ENCODE data around the gene IFTAP.

Gene IFTAP

DNA sequence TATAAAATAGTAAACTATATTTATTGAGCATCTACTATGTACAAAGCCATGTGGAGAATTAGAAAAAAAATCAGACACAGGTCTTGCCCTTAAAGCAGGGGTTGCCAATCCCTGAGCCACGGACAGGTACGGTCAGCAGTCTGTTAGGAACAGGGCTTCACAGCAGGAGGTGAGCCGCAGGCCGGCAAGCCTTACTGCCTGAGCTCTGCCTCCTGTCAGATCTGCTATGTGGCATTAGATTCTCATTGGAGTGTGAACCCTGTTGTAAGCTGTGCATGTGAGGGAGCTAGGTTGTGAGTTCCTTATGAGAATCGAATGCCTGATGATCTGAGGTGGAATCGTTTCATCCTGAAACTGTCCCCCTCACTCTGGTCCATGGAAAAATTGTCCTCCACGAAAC, 5.9 kb downstream of the IFTAP start:
- no peak for DNase-seq

GRCh38 chr11:36601155-36601554, 6.9 kb downstream of the IFTAP start:
- DNase-seq: no peak

DNA sequence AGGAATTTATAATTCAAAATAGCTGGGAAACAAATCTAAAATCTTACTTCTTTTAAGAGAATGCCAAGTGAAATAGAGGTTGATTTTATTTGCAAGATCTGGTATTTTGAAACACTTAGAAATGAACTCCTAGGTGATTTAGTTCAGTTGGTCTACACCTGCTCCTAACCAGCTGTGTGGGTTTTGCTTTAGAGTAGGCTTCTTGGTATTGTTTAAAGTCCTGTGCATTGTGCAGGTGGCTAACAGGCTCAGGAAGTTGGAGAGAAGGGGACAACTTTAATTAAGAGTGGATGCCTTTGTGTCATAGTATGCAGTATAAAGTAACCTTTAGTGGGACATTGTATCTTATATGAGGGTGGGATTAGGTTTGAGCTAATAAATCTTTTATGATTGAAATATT, 7.8 kb downstream of the IFTAP start:
- DNase-seq: no peak

DNA sequence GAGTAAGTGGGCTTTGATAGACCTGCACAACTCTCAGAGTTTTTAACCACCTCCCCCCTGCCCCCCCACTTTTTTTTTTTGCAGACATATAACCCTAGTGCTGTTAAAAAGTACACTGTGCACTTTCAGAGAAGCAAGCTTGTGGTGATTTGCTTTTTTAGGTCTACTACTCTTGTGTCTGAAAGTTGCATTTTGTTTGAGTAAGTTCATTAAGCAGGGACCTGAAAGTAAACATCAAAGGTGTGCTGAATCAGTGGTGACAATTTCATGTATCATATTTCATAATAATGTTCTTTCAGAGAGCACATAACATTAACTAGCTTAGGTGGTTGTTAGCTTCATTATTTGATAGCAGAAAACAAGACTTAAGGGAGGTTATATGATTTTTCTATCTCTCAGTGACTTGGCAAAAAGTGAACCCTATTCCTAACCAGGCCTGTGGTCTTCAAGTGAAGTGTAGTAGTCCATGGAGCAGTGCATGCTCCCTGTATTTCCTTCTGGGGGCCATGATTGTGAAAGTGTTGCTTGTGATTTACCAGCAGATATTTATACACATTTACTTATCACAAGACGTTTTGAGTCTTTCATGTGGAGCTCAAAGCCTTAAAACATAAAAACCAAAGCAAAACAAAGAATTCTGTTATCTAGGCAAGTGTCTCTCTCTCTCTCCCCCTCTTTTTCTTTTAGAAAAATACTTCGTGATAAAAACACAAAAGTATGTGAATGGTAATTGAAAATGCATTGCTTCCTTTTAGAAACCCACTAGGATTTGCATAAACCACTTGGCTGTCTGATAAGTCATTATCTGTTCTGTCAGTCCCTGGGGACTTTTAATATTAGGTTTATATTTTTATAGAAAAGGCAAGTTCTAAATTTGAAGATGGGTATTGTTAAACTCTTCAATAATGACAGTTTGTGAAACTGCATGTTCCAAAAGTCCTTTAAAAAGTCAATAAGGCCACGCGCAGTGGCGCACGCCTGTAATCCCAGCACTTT, 11.2 kb downstream of the IFTAP start:
- no peak for DNase-seq

GRCh38 chr11:36608491-36609199, 14.3 kb downstream of the IFTAP start:
- no peak for DNase-seq

DNA sequence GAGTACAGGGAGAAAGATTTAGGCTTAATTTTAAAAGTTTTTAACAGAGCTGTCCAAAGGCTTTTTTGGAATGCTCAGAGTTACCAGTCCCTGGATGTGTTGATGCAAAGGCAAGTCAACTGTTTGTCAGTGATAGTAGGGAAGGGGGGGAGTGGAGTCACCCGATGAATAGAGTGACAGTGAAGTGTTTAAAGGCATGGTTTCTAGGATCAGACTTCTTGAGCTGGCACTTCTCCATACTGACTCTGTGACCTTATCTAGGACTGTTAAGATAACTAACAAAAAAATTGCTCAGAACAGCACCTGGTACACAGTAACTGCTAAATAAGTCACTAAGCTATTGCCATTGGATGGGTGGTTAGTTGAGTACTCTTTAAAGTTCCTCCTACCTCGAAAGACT, 15.1 kb downstream of the IFTAP start:
- no peak for DNase-seq

DNA sequence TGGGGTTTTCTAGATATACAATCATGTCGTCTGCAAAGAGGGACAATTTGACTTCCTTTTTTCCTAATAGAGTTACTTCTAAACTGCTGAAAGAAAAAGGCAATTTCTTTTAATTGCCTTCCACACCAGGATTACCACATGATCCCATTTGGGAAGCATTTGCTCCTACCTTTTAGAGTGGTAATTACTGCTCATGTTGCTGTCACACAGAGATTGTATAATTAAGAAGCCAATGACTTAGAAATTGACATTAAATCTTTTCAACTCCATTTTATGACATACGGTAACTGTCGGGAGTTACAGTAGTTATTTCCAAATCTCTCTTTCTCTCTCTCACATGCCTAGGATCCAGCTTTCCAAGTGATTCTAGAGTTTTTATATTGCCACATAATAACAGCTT, 21.5 kb downstream of the IFTAP start:
- no peak for DNase-seq

GRCh38 chr11:36617543-36618362, 23.5 kb downstream of the IFTAP start:
- no peak for DNase-seq

- no peak for DNase-seq
These were observed 24.2 kb downstream of the IFTAP start for GRCh38 chr11:36618363-36619047.

GRCh38 chr11:36619502-36619901, 25.2 kb downstream of the IFTAP start:
- no peak for DNase-seq

- no peak for DNase-seq
These were observed 25.9 kb downstream of the IFTAP start for GRCh38 chr11:36620246-36620645.

DNA sequence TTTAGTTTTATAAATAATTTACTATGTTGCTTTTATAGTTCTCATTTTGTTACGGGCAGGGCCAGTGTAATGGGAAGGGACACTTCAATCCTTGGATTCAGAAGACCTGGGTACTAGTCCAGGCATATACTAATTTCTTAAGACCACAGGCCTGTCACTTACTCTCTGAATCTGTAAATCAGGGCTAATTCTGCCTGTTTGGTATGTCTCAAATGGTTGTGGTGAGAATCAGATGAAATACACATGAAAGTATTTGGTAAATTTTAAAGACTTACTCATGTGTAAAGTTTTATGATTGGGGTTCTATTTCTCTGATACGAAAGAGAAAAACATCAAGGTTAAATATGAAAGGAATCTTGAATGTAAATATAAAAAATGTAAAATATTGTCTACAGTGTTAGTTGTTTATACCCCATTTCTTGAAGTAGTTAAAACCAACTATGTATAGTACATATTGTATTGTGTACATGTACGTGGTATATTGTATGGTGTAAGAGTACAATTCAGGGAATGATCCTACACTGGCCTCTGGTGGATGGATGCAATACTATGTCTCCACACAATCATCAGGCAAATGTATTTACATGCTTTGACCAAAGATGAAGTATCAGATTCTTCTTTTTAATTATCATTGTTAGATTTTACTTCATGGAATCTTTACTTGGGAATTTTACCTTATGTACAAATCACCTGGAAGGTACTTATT, 28.3 kb downstream of the IFTAP start:
- no peak for DNase-seq

- DNase-seq: no peak
These were observed 29.2 kb downstream of the IFTAP start for GRCh38 chr11:36623494-36623893.

GRCh38 chr11:36627006-36627405, 32.7 kb downstream of the IFTAP start:
- no peak for DNase-seq

GRCh38 chr11:36627471-36627870, 33.2 kb downstream of the IFTAP start:
- no peak for DNase-seq

DNA sequence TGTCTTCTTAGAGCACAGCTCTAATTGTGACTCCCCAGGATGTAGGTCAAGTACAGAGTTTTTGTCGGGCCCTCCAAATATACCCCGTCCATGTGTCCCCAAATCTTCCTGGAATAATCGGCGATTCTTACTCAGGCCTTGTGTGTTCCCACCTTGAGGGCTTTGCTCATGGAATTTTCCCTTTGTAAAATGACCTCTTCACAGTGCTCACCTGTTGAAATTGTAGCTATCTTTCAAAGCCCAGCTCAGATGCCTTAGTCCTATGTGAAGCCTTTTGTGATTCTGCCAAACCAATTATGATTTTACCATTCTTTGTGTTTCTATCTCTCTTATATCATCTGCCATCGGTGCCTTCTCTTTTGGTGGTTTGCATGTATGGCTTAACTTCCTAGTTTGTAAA, 33.8 kb downstream of the IFTAP start:
- DNase-seq: no peak

DNA sequence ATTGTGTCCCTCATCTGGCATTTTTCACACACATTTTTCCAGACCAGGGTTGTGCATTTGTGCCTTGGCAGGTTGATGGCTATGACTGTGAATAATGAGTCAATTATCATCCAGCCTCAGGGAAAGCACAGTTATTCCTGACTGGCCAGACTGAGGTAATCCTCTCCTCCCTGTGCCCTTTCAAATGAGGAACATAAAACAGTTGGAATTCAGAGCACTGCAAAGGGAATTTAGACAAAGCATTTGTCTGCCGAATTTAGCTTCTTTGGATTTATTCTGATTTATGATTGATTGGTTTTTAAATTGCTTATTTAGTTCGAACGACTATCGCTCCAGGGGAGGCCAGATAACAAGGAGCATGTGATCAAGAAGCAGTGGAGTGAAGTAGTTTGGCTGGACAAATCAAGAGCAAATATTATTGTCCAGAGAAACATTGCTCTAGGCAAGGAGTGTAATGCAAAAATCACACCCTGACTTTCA, 34.5 kb downstream of the IFTAP start:
- no peak for DNase-seq

DNA sequence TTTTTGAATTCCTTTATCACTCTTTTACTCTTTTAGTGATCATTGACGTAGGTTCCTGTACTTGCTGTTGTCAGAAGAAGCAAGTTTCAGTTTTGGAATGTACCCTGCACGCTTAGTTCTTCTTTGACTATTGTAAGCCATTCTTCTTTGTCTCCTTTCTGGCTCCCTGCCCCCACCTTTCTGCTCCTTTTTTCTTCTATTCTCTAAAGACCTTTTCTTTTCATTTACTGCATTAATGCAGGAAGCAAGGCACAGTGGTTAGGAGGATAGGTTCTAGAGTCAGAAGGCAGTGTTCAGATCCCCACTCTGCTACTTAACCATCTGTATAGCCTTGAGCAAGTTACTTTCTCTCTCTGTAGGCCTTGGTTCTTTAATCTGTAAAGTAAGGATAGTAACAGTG, 37.5 kb downstream of the IFTAP start:
- DNase-seq: no peak

GRCh38 chr11:36635066-36635862, 41.0 kb downstream of the IFTAP start:
- DNase-seq: no peak

GRCh38 chr11:36638556-36638955, 44.3 kb downstream of the IFTAP start:
- no peak for DNase-seq

All from NCI-H2081 treated with DMSO at 0.1 percent for 48 hours (cell line).